ENCODE results near the gene SLC37A1.
A peak's percentile ranks its signal among the peaks of the same experiment; 100 is the strongest.

SLC37A1 gene

GRCh38 chr21:42546433-42546832, 32.8 kb downstream of the SLC37A1 start:
- no peak for DNase-seq

GRCh38 chr21:42547001-42547905, 33.6 kb downstream of the SLC37A1 start:
- no peak for DNase-seq

- DNase-seq = no peak
Observed at GRCh38 chr21:42547906-42548365, 34.3 kb downstream of the SLC37A1 start.

GRCh38 chr21:42548687-42549406, 35.2 kb downstream of the SLC37A1 start:
- no peak for DNase-seq

- DNase-seq = no peak
Observed at GRCh38 chr21:42550817-42551216, 37.2 kb downstream of the SLC37A1 start.

- DNase-seq = no peak
Observed at GRCh38 chr21:42552407-42553336, 39.0 kb downstream of the SLC37A1 start.

GRCh38 chr21:42553435-42553834, 39.8 kb downstream of the SLC37A1 start:
- DNase-seq = no peak

- DNase-seq = no peak
Observed at GRCh38 chr21:42554251-42554961, 40.8 kb downstream of the SLC37A1 start.

GRCh38 chr21:42555756-42556438, 42.2 kb downstream of the SLC37A1 start:
- no peak for DNase-seq

GRCh38 chr21:42556476-42556875, 42.8 kb downstream of the SLC37A1 start:
- no peak for DNase-seq

- no peak for DNase-seq
Observed at GRCh38 chr21:42556960-42557359, 43.3 kb downstream of the SLC37A1 start.

- DNase-seq = no peak
Observed at GRCh38 chr21:42557420-42557819, 43.8 kb downstream of the SLC37A1 start.

- no peak for DNase-seq
Observed at GRCh38 chr21:42558368-42558767, 44.7 kb downstream of the SLC37A1 start.

GRCh38 chr21:42558846-42559245, 45.2 kb downstream of the SLC37A1 start:
- DNase-seq = no peak

GRCh38 chr21:42559326-42559725, 45.7 kb downstream of the SLC37A1 start:
- DNase-seq = no peak

GRCh38 chr21:42560517-42561179, 47.0 kb downstream of the SLC37A1 start:
- peak; percentile 12 to 68 for DNase-seq

- DNase-seq = no peak
Observed at GRCh38 chr21:42561762-42562650, 48.4 kb downstream of the SLC37A1 start.

- DNase-seq = no peak
Observed at GRCh38 chr21:42562816-42563215, 49.2 kb downstream of the SLC37A1 start.

GRCh38 chr21:42563261-42563660, 49.6 kb downstream of the SLC37A1 start:
- no peak for DNase-seq

- DNase-seq = peak in 1 of 2 experiments; percentile 51
Observed at GRCh38 chr21:42563686-42564085, 50.0 kb downstream of the SLC37A1 start.

Data from NCI-H524 (cell line).